Common myeloid progenitor, CD34-positive (primary cell): Measurements from ENCODE around the gene CBX7.

Source experiments
- CTCF ChIA-PET: fragments of 350-600 bp; sonication (Branson Sonifier 250); formaldehyde crosslinking; loops from one replicate; lab custom pipeline; 2021; ENCODE audit warnings: antibody characterized with exemption; lab: Charles Lee
- POLR2A ChIA-PET: fragments of 350-600 bp; sonication (Branson Sonifier 250); formaldehyde crosslinking; loops from one replicate; lab custom pipeline; 2021; ENCODE audit warnings: antibody characterized with exemption; lab: Charles Lee
- DNase-seq, 3 donors: peaks; one replicate each; pipeline versions ENCODE4 v3.0.0 to v3.0.0-alpha.2; 2013
- H3K27ac ChIP-seq, 2 experiments: 1 replicate in 1 of 2; 2 replicates in 1 of 2; pipeline ENCODE4 v1.7.0; 2013; ENCODE audit warnings: inconsistent platforms in 2 of 2, low read length in 2 of 2, mild to moderate bottlenecking in 2 of 2, low read depth in 1 of 2, moderate library complexity in 1 of 2; ENCODE audit not compliant: severe bottlenecking in 2 of 2, insufficient read depth in 1 of 2, poor library complexity in 1 of 2
- H3K27me3 ChIP-seq, 5 experiments: replicated peaks in 2 of 5; 1 replicate in 3 of 5; 2 replicates in 2 of 5; pipeline versions ENCODE4 v1.6.1 to v1.7.0; 2013; ENCODE audit warnings: low read length in 4 of 5, mild to moderate bottlenecking in 2 of 5, moderate library complexity in 2 of 5, inconsistent platforms in 1 of 5; ENCODE audit not compliant: insufficient read depth in 5 of 5, control insufficient read depth in 4 of 5
- H3K36me3 ChIP-seq, 4 experiments: 1 replicate in 2 of 4; 2 replicates in 2 of 4; pipeline versions ENCODE4 v1.6.1 to v1.7.0; 2013; ENCODE audit warnings: low read length in 3 of 4, control low read depth in 1 of 4, mild to moderate bottlenecking in 1 of 4; ENCODE audit not compliant: control insufficient read depth in 4 of 4, insufficient read depth in 4 of 4
- H3K4me1 ChIP-seq, 4 experiments: 1 replicate in 3 of 4; 2 replicates in 1 of 4; pipeline versions ENCODE4 v1.6.1 to v1.7.1; 2013; ENCODE audit warnings: low read length in 3 of 4, mild to moderate bottlenecking in 3 of 4, control low read depth in 1 of 4, inconsistent platforms in 1 of 4, moderate library complexity in 1 of 4; ENCODE audit not compliant: control insufficient read depth in 4 of 4, insufficient read depth in 4 of 4; ENCODE audit errors: control extremely low read depth in 1 of 4
- H3K4me3 ChIP-seq, 7 experiments: 1 replicate in 4 of 7; 2 replicates in 3 of 7; pipeline versions ENCODE4 v1.5.1 to v1.7.0; 2013; ENCODE audit warnings: mild to moderate bottlenecking in 7 of 7, low read length in 6 of 7, moderate library complexity in 6 of 7, inconsistent platforms in 2 of 7, low read depth in 2 of 7, control low read depth in 1 of 7; ENCODE audit not compliant: insufficient read depth in 4 of 7, control insufficient read depth in 1 of 7; ENCODE audit errors: extremely low read depth in 1 of 7
- H3K9me3 ChIP-seq, 5 experiments: 1 replicate in 4 of 5; 2 replicates in 1 of 5; pipeline versions ENCODE4 v1.6.1 to v1.7.1; 2013; ENCODE audit warnings: low read length in 4 of 5, mild to moderate bottlenecking in 2 of 5, inconsistent platforms in 1 of 5, low read depth in 1 of 5, moderate library complexity in 1 of 5; ENCODE audit not compliant: control insufficient read depth in 4 of 5, insufficient read depth in 2 of 5; ENCODE audit errors: control extremely low read depth in 1 of 5
- WGBS: methylation state at CpG from one replicate; pipeline ENCODE4 v1.1.5; 2013; ENCODE audit not compliant: insufficient coverage; 5-methylcytosine and 5-hydroxymethylcytosine counted together

Gene CBX7

DNA sequence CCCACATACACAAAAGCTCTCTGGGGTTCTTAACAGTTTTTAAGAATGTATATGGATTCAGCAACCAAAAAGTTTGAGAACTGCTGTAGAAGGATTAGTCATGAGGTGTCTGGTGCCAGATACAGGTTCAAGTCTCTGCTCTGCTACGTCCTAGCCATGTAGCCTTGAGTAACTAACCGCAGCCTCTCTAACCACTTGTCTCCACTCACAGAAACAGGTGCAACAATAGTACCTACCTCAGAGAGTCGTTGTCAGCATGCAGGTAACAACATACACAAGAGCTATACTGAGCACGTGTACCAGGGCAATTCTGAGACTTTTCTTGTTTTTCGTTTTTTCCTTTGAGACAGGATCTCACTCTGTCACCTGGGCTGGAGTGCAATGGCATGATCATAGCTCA lies 26.9 kb downstream of the CBX7 start:
- Histone ChIP-seq H3K27me3 (no peaks in the 10 kb centered on the region), H3K4me3 (no peak overlapping the region), H3K27ac (no peak overlapping the region), H3K36me3 (no peaks in the 10 kb centered on the region), H3K9me3 (no peaks in the 10 kb centered on the region), H3K4me1 (peaks cover 0 to 7% (median 4%) of the 10 kb centered on the region in 4 experiments)
- DNase-seq, result no peak
- POLR2A ChIA-PET, result no interaction called here
- CTCF ChIA-PET, result interaction anchor here (0.9 to 1.3 kb wide), 2 partner anchors 9 to 186 kb away, joined by 3 read pairs; no protein-coding TSS in a partner anchor
- WGBS, result 97% methylated on average over 5 of the region's 5 CpGs

DNA sequence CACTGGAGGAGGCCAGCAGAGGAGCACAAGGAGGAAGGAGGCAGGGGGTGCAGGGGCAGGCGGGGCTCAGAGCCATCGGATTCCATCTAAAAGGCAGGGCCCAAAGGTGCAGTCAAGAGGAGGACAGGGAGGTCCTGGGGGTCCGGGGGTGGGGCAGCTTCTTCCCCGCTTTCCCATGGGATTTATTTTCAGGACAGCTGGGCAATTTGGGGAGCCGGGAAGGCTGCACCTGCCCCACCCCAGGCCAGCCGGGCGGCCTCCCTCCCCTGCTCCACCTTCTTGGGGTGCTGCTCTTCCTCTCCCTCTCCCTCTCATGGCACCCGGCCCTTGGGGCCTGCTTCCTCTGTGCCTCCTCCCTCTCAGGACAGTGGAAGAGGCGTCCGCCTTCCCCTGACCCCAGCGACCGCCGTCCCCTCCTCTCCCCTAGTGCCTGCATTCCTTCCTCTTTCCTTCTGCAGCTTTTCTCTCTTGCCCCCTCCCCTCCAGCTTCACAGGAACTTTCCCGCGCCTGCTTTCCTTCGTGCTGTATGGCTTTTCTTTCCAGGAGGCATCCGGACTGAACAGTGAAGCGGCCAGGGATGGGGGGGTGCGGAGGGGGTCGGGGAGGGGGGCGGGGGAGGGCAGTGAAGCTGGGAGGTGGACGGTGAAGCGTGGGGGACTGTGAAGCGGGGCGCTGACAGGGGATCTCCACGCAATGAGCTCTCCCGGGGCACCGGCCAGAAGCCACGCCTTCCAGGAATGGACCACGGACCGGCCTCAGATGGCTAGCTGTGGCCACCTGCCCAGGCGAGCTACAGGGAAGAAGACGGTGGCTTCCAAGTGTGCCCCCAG lies 28.5 kb downstream of the CBX7 start:
- no peaks in the 10 kb centered on the region for H3K36me3 ChIP-seq
- peak overlapping the region in 3 of 7 experiments; percentile 33 to 54 (median 40) for H3K4me3 ChIP-seq
- POLR2A ChIA-PET, result interaction anchor here (0.6 kb wide), 1 partner anchor 8 kb away, joined by 3 read pairs; no protein-coding TSS in a partner anchor
- peak in 2 of 3 donors; percentile 6 to 17 for DNase-seq
- CTCF ChIA-PET, result interaction anchor here (0.8 to 1.9 kb wide), 4 partner anchors 11 to 117 kb away, joined by 3 to 5 read pairs (median 4); no protein-coding TSS in a partner anchor
- 59% methylated on average over 14 of the region's 33 CpGs for WGBS
- H3K27me3 ChIP-seq, result no peaks in the 10 kb centered on the region
- H3K27ac ChIP-seq, result no peak overlapping the region
- H3K9me3 ChIP-seq, result no peaks in the 10 kb centered on the region
- peaks cover 0 to 7% (median 4%) of the 10 kb centered on the region in 4 experiments for H3K4me1 ChIP-seq

DNA sequence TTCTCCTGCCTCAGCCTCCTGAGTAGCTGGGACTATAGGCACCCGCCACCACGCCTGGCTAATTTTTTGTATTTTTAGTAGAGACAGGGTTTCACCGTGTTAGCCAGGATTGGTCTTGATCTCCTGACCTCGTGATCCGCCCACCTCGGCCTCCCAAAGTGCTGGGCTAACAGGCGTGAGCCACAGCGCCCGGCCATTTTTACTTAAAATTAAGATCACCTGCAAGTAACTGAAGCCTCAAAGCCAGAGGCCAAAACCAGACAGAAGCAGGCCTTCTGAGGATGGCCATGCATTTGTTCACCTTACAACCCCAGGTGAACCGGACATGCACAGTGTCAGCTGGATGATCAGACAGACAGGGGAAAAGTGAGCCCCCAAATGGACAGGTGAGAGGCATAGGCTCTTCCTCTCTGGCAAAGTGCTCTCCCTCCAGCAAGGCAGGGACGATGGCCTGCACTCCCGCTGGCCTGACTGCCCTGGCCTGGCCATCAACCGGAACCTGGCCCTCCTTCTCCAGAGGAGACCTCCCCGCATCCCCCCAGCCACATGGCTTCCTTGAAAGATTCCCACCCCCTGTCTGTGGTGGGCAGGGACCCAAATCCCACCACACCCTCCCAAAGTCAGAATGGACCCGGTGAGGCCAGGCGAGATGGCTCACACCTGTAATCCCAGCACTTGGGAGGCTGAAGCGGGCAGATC lies 29.6 kb downstream of the CBX7 start:
- no peak for DNase-seq
- Histone ChIP-seq H3K4me3 (no peak overlapping the region), H3K27ac (no peak overlapping the region), H3K4me1 (peaks cover 0 to 7% (median 4%) of the 10 kb centered on the region in 4 experiments), H3K27me3 (no peaks in the 10 kb centered on the region), H3K9me3 (no peaks in the 10 kb centered on the region), H3K36me3 (no peaks in the 10 kb centered on the region)
- CTCF ChIA-PET, result interaction anchor here (1.9 kb wide), 1 partner anchor 114 kb away, joined by 5 read pairs; no protein-coding TSS in a partner anchor
- 99% methylated on average over 11 of the region's 17 CpGs for WGBS
- POLR2A ChIA-PET, result no interaction called here

DNA sequence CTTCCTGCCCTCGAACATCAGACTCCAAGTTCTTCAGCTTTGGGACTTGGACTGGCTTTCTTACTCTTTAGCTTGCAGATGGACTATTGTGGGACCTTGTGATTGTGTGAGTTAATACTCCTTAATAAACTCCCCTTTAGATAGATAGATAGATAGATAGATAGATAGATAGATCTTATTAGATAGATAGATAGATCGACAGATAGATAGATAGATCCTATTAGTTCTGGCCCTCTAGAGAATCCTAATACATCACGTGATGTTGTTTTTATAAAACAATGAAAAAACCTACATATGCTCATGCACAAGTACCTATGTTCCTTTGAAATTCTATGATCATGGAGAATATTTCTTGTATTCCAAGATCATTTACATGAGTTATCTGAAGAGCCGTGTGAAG lies 31.5 kb downstream of the CBX7 start:
- H3K27ac ChIP-seq, result no peak overlapping the region
- H3K4me1 ChIP-seq, result peaks cover 0 to 7% (median 4%) of the 10 kb centered on the region in 4 experiments
- CTCF ChIA-PET, result interaction anchor here (1.1 to 1.7 kb wide), 3 partner anchors 108 to 268 kb away, joined by 3 to 5 read pairs (median 4); no protein-coding TSS in a partner anchor
- DNase-seq, result no peak
- WGBS, result 100% methylated on average over 1 of the region's 4 CpGs
- H3K27me3 ChIP-seq, result no peaks in the 10 kb centered on the region
- no peak overlapping the region for H3K4me3 ChIP-seq
- POLR2A ChIA-PET, result no interaction called here
- H3K36me3 ChIP-seq, result no peaks in the 10 kb centered on the region
- H3K9me3 ChIP-seq, result no peaks in the 10 kb centered on the region

DNA sequence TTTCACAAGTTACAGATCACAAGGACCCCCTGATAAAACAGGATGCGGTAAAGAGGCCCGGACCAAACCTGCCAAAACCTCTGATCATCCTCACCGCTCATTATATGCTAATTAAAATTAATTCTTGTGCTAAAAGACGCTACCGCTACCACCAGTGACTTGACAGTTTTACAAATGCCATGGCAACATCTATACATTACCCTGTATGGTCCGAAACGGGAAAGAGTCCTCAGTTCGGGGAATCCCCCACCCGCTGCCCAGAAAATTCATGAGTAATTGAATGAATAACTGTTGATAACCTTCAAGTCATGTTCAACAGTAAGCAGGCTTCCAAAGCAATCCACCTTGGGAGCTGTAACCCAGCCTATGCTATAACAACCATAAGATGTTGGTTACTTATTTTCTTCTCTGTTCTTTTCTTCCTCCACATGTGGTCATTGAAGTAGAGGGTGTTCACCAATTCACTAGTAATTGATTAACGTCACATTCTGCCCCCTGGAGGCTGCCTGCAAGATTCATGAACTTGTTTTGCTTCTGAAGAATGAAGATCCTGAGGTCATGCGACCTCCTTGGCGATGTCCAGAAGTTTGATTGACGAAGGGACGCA lies 34.8 kb downstream of the CBX7 start:
- H3K36me3 ChIP-seq, result no peaks in the 10 kb centered on the region
- no peaks in the 10 kb centered on the region for H3K9me3 ChIP-seq
- POLR2A ChIA-PET, result no interaction called here
- H3K27me3 ChIP-seq, result no peaks in the 10 kb centered on the region
- CTCF ChIA-PET, result interaction anchor here (0.6 to 1.9 kb wide), 5 partner anchors 22 to 144 kb away, joined by 3 to 8 read pairs (median 5); no protein-coding TSS in a partner anchor
- H3K4me1 ChIP-seq, result peaks cover 0 to 4% (median 0%) of the 10 kb centered on the region in 4 experiments
- H3K27ac ChIP-seq, result no peak overlapping the region
- WGBS, result 53% methylated on average over 8 of the region's 14 CpGs
- no peak overlapping the region for H3K4me3 ChIP-seq
- DNase-seq, result peak; percentile 58 to 66 (median 61)

DNA sequence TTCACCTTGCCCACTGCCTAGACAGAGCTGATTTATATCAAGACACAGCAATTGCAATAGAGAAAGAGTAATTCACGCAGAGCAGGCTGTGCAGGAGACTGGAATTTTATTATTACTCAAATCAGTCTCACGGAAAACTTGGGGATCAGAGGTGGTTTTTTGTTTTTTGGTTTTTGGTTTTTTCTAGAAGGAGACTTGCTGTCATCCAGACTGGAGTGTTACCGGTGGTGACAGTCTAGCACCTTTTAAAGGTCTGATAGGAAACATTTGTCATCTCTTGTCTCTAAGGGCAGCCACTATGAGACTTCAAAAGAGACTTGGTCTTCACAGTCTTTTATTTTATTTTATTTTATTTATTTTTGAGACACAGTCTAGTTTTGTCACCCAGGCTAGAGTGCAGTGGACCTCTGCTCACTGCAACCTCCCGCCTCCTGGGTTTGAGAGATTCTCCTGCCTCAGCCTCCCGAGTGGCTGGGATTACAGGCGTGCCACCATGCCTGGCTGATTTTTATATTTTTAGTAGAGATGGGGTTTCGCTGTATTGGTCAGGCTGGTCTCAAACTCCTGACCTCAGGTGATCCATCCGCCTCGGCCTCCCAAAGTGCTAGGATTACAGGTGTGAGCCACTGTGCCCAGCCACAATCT lies 36.4 kb downstream of the CBX7 start:
- H3K9me3 ChIP-seq, result no peaks in the 10 kb centered on the region
- ChIA-PET POLR2A (interaction anchor here (0.6 kb wide), 1 partner anchor 8 kb away, joined by 3 read pairs; no protein-coding TSS in a partner anchor), CTCF (interaction anchor here (0.6 kb wide), 1 partner anchor 27 kb away, joined by 5 read pairs; no protein-coding TSS in a partner anchor)
- DNase-seq, result no peak
- 100% methylated on average over 8 of the region's 9 CpGs for WGBS
- H3K4me3 ChIP-seq, result no peak overlapping the region
- no peaks in the 10 kb centered on the region for H3K27me3 ChIP-seq
- H3K4me1 ChIP-seq, result peaks cover 0 to 7% (median 3%) of the 10 kb centered on the region in 4 experiments
- no peak overlapping the region for H3K27ac ChIP-seq
- no peaks in the 10 kb centered on the region for H3K36me3 ChIP-seq
